Neuronal stem cell (in vitro differentiated cells): Measurements from ENCODE around the gene KRT38.
"Not testable (repeated sequence)": the region's sequence is repeated elsewhere in the genome, so short reads cannot be mapped to it uniquely, and the experiment has no call there.

Experiments
- DNase-seq: peaks from one replicate; pipeline ENCODE4 v3.0.0-alpha.2; 2013; ENCODE audit warnings: low spot score
- H2AFZ ChIP-seq: one replicate; pipeline ENCODE4 v1.6.1; 2013; ENCODE audit warnings: mild to moderate bottlenecking, low read length, inconsistent platforms
- H2AK5ac ChIP-seq: 2 replicates; pipeline ENCODE4 v1.6.1; 2013; ENCODE audit warnings: low read depth, mild to moderate bottlenecking, inconsistent platforms, low read length, moderate library complexity, mixed read lengths
- H2BK120ac ChIP-seq: 2 replicates; pipeline ENCODE4 v1.6.1; 2013; ENCODE audit warnings: low read depth, mild to moderate bottlenecking, inconsistent platforms, low read length, moderate library complexity, mixed read lengths
- H2BK12ac ChIP-seq: one replicate; pipeline ENCODE4 v1.6.1; 2013; ENCODE audit warnings: low read length, inconsistent platforms
- H2BK15ac ChIP-seq: 2 replicates; pipeline ENCODE4 v1.6.1; 2013; ENCODE audit warnings: mild to moderate bottlenecking, low read length, inconsistent platforms, mixed read lengths
- H2BK5ac ChIP-seq: one replicate; pipeline ENCODE4 v1.6.1; 2013; ENCODE audit warnings: inconsistent platforms, mild to moderate bottlenecking, low read length, moderate library complexity
- H3K14ac ChIP-seq: one replicate; pipeline ENCODE4 v1.6.1; 2013; ENCODE audit warnings: low read length, inconsistent platforms
- H3K18ac ChIP-seq: 2 replicates; pipeline ENCODE4 v1.6.1; 2013; ENCODE audit warnings: low read length, inconsistent platforms
- H3K23ac ChIP-seq: 2 replicates; pipeline ENCODE4 v1.6.1; 2013; ENCODE audit warnings: low read depth, mild to moderate bottlenecking, mixed read lengths, low read length, inconsistent platforms; ENCODE audit not compliant: poor library complexity
- H3K27ac ChIP-seq: replicated peaks from 3 replicates; pipeline ENCODE4 v1.5.1; 2013; ENCODE audit warnings: low read length, inconsistent platforms
- H3K27me3 ChIP-seq, 3 experiments: 2 replicates each; pipeline ENCODE4 v1.6.1; 2013; ENCODE audit warnings: low read length in 3 of 3, mild to moderate bottlenecking in 2 of 3, inconsistent platforms in 1 of 3, low read depth in 1 of 3, mixed read lengths in 1 of 3, moderate library complexity in 1 of 3; ENCODE audit not compliant: control insufficient read depth in 3 of 3, insufficient read depth in 3 of 3
- H3K36me3 ChIP-seq, 2 donors: replicated peaks in 1 of 2; 2 replicates each; pipeline ENCODE4 v1.6.1; 2013; ENCODE audit warnings: low read length in 2 of 2; ENCODE audit not compliant: control insufficient read depth in 2 of 2, insufficient read depth in 2 of 2
- H3K4ac ChIP-seq: 2 replicates; pipeline ENCODE4 v1.6.1; 2013; ENCODE audit warnings: inconsistent platforms, mild to moderate bottlenecking, low read length, moderate library complexity
- H3K4me1 ChIP-seq, 2 donors: 1 replicate in 1 of 2; 2 replicates in 1 of 2; pipeline ENCODE4 v1.6.1; 2013; ENCODE audit warnings: low read length in 2 of 2, low read depth in 1 of 2; ENCODE audit not compliant: control insufficient read depth in 2 of 2, insufficient read depth in 1 of 2
- H3K4me2 ChIP-seq: one replicate; pipeline ENCODE4 v1.6.1; 2013; ENCODE audit warnings: mild to moderate bottlenecking, low read length, inconsistent platforms; ENCODE audit not compliant: insufficient read depth, poor library complexity, severe bottlenecking
- H3K4me3 ChIP-seq, 2 donors: 2 replicates each; pipeline ENCODE4 v1.5.1; 2013; ENCODE audit warnings: low read length in 2 of 2, mild to moderate bottlenecking in 2 of 2, inconsistent platforms in 1 of 2, moderate library complexity in 1 of 2
- H3K79me1 ChIP-seq: one replicate; pipeline ENCODE4 v1.6.1; 2013; ENCODE audit warnings: low read depth, mild to moderate bottlenecking, inconsistent platforms, low read length, moderate library complexity
- H3K9ac ChIP-seq: one replicate; pipeline ENCODE4 v1.6.1; 2013; ENCODE audit warnings: mild to moderate bottlenecking, low read depth, low read length, inconsistent platforms; ENCODE audit not compliant: poor library complexity
- H3K9me3 ChIP-seq, 2 donors: replicated peaks in 1 of 2; 2 replicates each; pipeline versions ENCODE3 to v1.6.1; 2013; ENCODE audit warnings: low read length in 2 of 2, mild to moderate bottlenecking in 2 of 2, inconsistent platforms in 1 of 2, low read depth in 1 of 2, mixed read lengths in 1 of 2, moderate library complexity in 1 of 2; ENCODE audit not compliant: control insufficient read depth in 2 of 2, insufficient read depth in 1 of 2
- H4K8ac ChIP-seq: one replicate; pipeline ENCODE4 v1.6.1; 2013; ENCODE audit warnings: low read depth, mild to moderate bottlenecking, inconsistent platforms, low read length, moderate library complexity
- H4K91ac ChIP-seq: one replicate; pipeline ENCODE4 v1.6.1; 2013; ENCODE audit warnings: low read length, low read depth, mild to moderate bottlenecking, inconsistent platforms; ENCODE audit not compliant: poor library complexity
- WGBS, 2 donors: extraction: QIAGEN DNeasy Blood & Tissue Kit; methylation state at CpG; one replicate each; pipeline ENCODE4 v1.1.7; 2013; ENCODE audit warnings: missing lambda C conversion rate in 2 of 2, mixed read lengths in 1 of 2; ENCODE audit not compliant: insufficient read length in 2 of 2, insufficient replicate concordance in 1 of 2; ENCODE audit errors: extremely low coverage in 2 of 2; 5-methylcytosine and 5-hydroxymethylcytosine counted together

The KRT38 gene

GRCh38 chr17:41395611-41396010 lies 45.2 kb downstream of the KRT38 start:
- H4K91ac ChIP-seq, result no peak overlapping the region
- no peaks in the 10 kb centered on the region for H3K9me3 ChIP-seq
- H3K18ac ChIP-seq, result no peak overlapping the region
- no peaks in the 10 kb centered on the region for H3K36me3 ChIP-seq
- H3K23ac ChIP-seq, result no peak overlapping the region
- no peak overlapping the region for H2BK15ac ChIP-seq
- H3K79me1 ChIP-seq, result no peaks in the 10 kb centered on the region
- H3K27me3 ChIP-seq, result peaks cover 0 to 4% (median 0%) of the 10 kb centered on the region in 3 experiments
- no peak overlapping the region for H3K27ac ChIP-seq
- no peaks in the 10 kb centered on the region for H3K4me1 ChIP-seq
- H2AK5ac ChIP-seq, result no peak overlapping the region
- no peak overlapping the region for H3K9ac ChIP-seq
- no peak overlapping the region for H3K4me3 ChIP-seq
- no peak overlapping the region for H2AFZ ChIP-seq
- H2BK5ac ChIP-seq, result no peak overlapping the region
- no peak overlapping the region for H4K8ac ChIP-seq
- no CpG with 5 or more reads among the region's 1 CpG for WGBS, 2 donors
- no peak overlapping the region for H3K14ac ChIP-seq
- no peak for DNase-seq
- H3K4ac ChIP-seq, result no peak overlapping the region
- H3K4me2 ChIP-seq, result no peak overlapping the region
- H2BK12ac ChIP-seq, result no peak overlapping the region
- H2BK120ac ChIP-seq, result no peak overlapping the region

- not testable (repeated sequence) for H3K27ac ChIP-seq, H3K4ac ChIP-seq, H3K18ac ChIP-seq, H3K4me2 ChIP-seq, H3K9ac ChIP-seq, H2AK5ac ChIP-seq, H2BK12ac ChIP-seq, H2BK15ac ChIP-seq, H3K36me3 ChIP-seq, H3K14ac ChIP-seq, H3K4me1 ChIP-seq, H4K91ac ChIP-seq, H4K8ac ChIP-seq, H3K4me3 ChIP-seq, H2AFZ ChIP-seq, H3K9me3 ChIP-seq, H3K23ac ChIP-seq, H2BK5ac ChIP-seq, H3K79me1 ChIP-seq, DNase-seq, H2BK120ac ChIP-seq, H3K27me3 ChIP-seq
- no CpG with 5 or more reads among the region's 12 CpGs for WGBS, 2 donors
These were observed 45.7 kb downstream of the KRT38 start for GRCh38 chr17:41395044-41395443.

- Histone ChIP-seq H3K4me2 (no peak overlapping the region), H2BK120ac (no peak overlapping the region), H3K18ac (no peak overlapping the region), H3K4me3 (no peak overlapping the region), H2BK15ac (no peak overlapping the region), H2BK5ac (no peak overlapping the region), H3K79me1 (no peaks in the 10 kb centered on the region), H3K9ac (no peak overlapping the region), H3K36me3 (no peaks in the 10 kb centered on the region), H2AK5ac (no peak overlapping the region), H4K91ac (no peak overlapping the region), H3K27me3 (peaks cover 0 to 4% (median 0%) of the 10 kb centered on the region in 3 experiments), H3K23ac (no peak overlapping the region), H3K14ac (no peak overlapping the region), H3K4me1 (no peaks in the 10 kb centered on the region), H2AFZ (no peak overlapping the region), H4K8ac (no peak overlapping the region), H3K4ac (no peak overlapping the region), H3K27ac (no peak overlapping the region), H3K9me3 (no peaks in the 10 kb centered on the region), H2BK12ac (no peak overlapping the region)
- DNase-seq, result no peak
- no CpG with 5 or more reads among the region's 10 CpGs for WGBS, 2 donors
These were observed 46.4 kb downstream of the KRT38 start for GRCh38 chr17:41394254-41394996.

GRCh38 chr17:41393826-41394225 lies 47.0 kb downstream of the KRT38 start:
- H3K9ac ChIP-seq, result no peak overlapping the region
- H3K23ac ChIP-seq, result no peak overlapping the region
- no peak overlapping the region for H4K8ac ChIP-seq
- no peak overlapping the region for H2BK15ac ChIP-seq
- H4K91ac ChIP-seq, result no peak overlapping the region
- no peaks in the 10 kb centered on the region for H3K79me1 ChIP-seq
- no peak overlapping the region for H2BK5ac ChIP-seq
- no peak overlapping the region for H3K4me3 ChIP-seq
- no peak overlapping the region for H2AFZ ChIP-seq
- H3K27me3 ChIP-seq, result peaks cover 0 to 4% (median 0%) of the 10 kb centered on the region in 3 experiments
- H3K9me3 ChIP-seq, result no peaks in the 10 kb centered on the region
- H3K36me3 ChIP-seq, result no peaks in the 10 kb centered on the region
- no CpG with 5 or more reads among the region's 10 CpGs for WGBS, 2 donors
- no peak overlapping the region for H3K14ac ChIP-seq
- no peak overlapping the region for H3K27ac ChIP-seq
- no peaks in the 10 kb centered on the region for H3K4me1 ChIP-seq
- no peak overlapping the region for H3K4me2 ChIP-seq
- no peak overlapping the region for H2BK120ac ChIP-seq
- no peak overlapping the region for H2AK5ac ChIP-seq
- no peak overlapping the region for H2BK12ac ChIP-seq
- H3K18ac ChIP-seq, result no peak overlapping the region
- no peak overlapping the region for H3K4ac ChIP-seq
- no peak for DNase-seq
